GM12865 (cell line): ENCODE measurements around the gene IL1RL1.

Source experiments
- DNase-seq: peaks from one replicate; pipeline ENCODE4 v3.0.0; 2010; ENCODE audit warnings: low read depth
- H3K4me3 ChIP-seq: 2 replicates; pipeline ENCODE4 v1.5.1; 2011; ENCODE audit warnings: mild to moderate bottlenecking, low read depth, low read length, control low read depth
- CTCF ChIP-seq: IDR thresholded peaks from 2 replicates; pipeline ENCODE4 v1.5.1; 2011; ENCODE audit warnings: low read length, control low read depth, low read depth, inconsistent platforms; ENCODE audit not compliant: insufficient read depth; ENCODE audit errors: missing control alignments

Gene IL1RL1

GRCh38 chr2:102355526-102356380 lies 44.4 kb downstream of the IL1RL1 start, which contains the start of gene IL18R1:
TSS of gene IL18R1 (plus strand) at chr2:102355796. CDS start at chr2:102362661, 6,865 bp downstream.
- peak within 1 kb of the TSS; percentile 92 for H3K4me3 ChIP-seq
- DNase-seq, result peak; percentile 88
- TF ChIP-seq CTCF, result peak; percentile 79

GRCh38 chr2:102356381-102356712 lies 45.0 kb downstream of the IL1RL1 start:
- no peak for TF ChIP-seq CTCF
- no peak for DNase-seq
- H3K4me3 ChIP-seq, result peak overlapping the region; percentile 92

GRCh38 chr2:102356741-102357140 lies 45.4 kb downstream of the IL1RL1 start:
- no peak for DNase-seq
- no peak for TF ChIP-seq CTCF
- H3K4me3 ChIP-seq, result peak overlapping the region; percentile 92

- peak; percentile 44 for DNase-seq
- no peak for TF ChIP-seq CTCF
- peak overlapping the region; percentile 92 for H3K4me3 ChIP-seq
Observed at GRCh38 chr2:102357937-102358336, 46.6 kb downstream of the IL1RL1 start.

GRCh38 chr2:102358496-102358895 lies 47.1 kb downstream of the IL1RL1 start:
- no peak for TF ChIP-seq CTCF
- DNase-seq, result no peak

GRCh38 chr2:102359527-102359926 lies 48.2 kb downstream of the IL1RL1 start:
- H3K4me3 ChIP-seq, result no peak overlapping the region
- no peak for TF ChIP-seq CTCF
- no peak for DNase-seq

More at GRCh38 chr2:102358496-102358895, 47.1 kb downstream of the IL1RL1 start:
- peak overlapping the region; percentile 21; the same call in 1 of the 2 replicates for H3K4me3 ChIP-seq
